ENCODE data around the gene SZRD1.
"Not testable (repeated sequence)": the region's sequence is repeated elsewhere in the genome, so short reads cannot be mapped to it uniquely, and the experiment has no call there.

The SZRD1 gene, protein sequence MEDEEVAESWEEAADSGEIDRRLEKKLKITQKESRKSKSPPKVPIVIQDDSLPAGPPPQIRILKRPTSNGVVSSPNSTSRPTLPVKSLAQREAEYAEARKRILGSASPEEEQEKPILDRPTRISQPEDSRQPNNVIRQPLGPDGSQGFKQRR

GRCh38 chr1:16366722-16367257 is at the start of gene SZRD1:
Gene SZRD1, plus strand, starts transcription at chr1:16367242. Its CDS starts 16 bp downstream, at chr1:16367258.
- peak; percentile 93 for DNase-seq (ENCODE audit: low read depth in 2 of 2)

- DNase-seq (ENCODE audit: low read depth in 2 of 2), result no peak
These were observed 48.5 kb upstream of the SZRD1 start for GRCh38 chr1:16318555-16318954.

DNA sequence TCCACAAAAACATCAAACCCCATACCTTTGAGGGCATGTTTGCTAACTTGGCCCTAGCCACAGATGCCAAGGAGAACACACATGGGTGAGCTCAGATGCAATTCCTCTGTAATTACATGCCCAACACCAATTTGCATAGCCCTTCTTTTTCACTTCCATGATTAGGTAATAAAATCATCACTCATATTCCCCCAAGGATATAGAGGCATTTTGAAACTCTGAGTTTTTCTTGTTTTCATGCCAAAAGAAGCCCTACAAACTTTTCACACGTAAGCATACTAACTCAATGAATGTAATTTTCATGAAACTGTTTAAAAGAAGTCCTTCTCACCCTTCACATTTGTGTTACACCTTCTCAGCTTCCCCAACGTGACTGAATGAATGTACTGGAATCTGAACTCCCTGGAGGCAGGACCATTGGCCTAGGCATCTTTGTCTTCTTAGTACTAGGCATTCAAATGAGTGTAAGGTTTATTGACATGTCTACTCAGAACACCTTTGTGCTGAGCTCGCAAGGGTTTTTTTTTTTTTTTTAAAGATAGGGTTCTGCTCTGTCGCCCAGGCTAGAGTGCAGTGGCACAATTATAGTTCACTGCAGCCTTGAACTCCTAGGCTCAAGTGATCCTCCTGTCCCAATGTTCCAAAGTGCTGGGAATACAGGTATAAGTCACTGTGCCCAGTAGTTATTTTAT is 45.7 kb upstream of the SZRD1 start:
- DNase-seq (ENCODE audit: low read depth in 2 of 2), result no peak

DNA sequence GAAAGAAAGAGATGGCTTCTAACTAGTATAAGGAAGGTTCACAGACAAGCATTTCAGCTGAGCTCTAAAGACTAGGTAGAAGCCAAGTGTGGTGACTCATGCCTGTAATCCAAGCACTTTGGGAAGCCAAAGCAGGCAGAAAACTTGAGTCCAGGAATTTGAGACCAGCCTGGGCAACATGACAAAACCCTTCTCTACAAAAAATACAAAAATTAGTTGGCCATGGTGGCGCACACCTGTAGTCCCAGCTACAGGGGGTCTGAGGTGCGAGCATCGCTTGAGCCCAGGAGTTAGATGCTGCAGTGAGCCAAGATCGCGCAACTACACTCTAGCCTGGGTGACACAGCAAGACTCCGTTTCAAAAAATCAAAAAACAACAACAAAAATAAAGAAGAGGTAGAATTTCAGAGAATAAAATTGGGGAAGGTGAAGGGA is 42.6 kb upstream of the SZRD1 start:
- no peak for DNase-seq (ENCODE audit: low read depth in 2 of 2)

- DNase-seq (ENCODE audit: low read depth in 2 of 2), result no peak
These were observed 40.1 kb upstream of the SZRD1 start for GRCh38 chr1:16326833-16327404.

DNA sequence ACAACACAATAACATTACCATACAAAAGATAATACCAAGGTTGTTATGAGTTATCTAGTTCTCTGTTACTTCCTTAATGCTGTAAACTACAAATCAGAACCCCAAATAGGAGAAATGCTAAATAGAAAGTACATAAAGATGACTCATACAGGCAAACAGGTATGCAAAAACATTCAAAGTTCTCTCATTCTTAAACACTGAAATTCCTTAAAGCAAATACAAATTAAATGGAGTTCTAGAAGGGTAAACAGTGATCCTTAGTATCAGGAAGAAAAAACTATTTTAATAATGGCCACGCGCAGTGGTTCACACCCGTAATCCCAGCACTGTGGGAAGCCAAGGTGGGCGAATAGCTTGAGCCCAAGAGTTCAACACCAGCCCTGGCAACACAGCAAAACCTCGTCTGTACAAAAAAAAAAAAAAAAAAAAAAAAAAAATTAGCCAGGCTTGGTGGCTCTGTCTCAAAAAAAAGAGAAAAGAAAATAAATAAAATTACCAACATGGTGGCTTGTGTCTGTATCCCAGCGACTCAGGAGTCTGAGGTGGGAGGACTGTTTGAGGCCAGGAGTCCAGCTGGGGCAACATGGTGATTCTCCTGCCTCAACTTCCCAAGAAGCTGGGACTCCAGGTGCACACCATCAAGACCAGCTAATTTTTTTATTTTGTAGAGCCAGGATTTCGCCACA is 32.2 kb upstream of the SZRD1 start:
- no peak for DNase-seq (ENCODE audit: low read depth in 2 of 2)

GRCh38 chr1:16338961-16339360 is 28.1 kb upstream of the SZRD1 start:
- DNase-seq (ENCODE audit: low read depth in 2 of 2), result no peak

DNA sequence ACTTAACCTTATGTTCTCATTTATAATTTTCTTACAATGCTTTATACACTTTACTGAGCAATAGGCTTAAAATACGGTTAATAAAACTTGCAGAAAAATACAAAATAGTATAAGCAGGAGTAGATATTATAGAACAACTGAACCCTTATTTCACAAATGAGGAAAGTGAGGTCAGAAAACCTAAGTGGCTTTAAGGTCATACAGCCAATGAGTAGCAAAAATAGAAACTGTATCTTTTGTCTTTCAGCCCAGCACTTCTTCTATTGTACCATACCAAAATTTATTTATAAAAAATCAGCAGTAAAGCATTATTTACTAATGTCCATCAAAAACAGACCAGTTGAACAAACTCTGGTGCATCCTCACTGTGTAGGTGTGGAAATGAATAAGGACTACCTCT is 26.4 kb upstream of the SZRD1 start:
- no peak for DNase-seq (ENCODE audit: low read depth in 2 of 2)

- no peak for DNase-seq (ENCODE audit: low read depth in 2 of 2)
These were observed 24.5 kb upstream of the SZRD1 start for GRCh38 chr1:16342331-16343062.

DNA sequence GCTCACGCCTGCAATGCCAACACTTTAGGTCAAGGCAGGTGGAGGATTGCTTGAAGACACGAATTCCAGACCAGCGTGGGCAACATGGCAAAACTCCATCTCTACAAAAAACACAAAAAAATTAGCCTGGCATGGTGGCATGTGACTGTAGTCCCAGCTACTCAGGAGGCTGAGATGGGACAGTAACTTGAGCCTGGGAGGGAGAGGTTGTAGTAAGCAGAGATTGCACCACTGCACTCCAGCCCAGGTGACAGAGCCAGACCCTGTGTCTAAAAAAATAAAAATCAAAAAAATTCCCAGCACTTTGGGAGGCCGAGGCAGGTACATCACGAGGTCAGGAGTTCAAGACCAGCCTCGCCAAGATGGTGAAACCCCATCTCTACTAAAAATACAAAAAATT is 23.8 kb upstream of the SZRD1 start:
- DNase-seq (ENCODE audit: low read depth in 2 of 2), result not testable (repeated sequence)

GRCh38 chr1:16348414-16349182 is 18.4 kb upstream of the SZRD1 start:
- no peak for DNase-seq (ENCODE audit: low read depth in 2 of 2)

DNA sequence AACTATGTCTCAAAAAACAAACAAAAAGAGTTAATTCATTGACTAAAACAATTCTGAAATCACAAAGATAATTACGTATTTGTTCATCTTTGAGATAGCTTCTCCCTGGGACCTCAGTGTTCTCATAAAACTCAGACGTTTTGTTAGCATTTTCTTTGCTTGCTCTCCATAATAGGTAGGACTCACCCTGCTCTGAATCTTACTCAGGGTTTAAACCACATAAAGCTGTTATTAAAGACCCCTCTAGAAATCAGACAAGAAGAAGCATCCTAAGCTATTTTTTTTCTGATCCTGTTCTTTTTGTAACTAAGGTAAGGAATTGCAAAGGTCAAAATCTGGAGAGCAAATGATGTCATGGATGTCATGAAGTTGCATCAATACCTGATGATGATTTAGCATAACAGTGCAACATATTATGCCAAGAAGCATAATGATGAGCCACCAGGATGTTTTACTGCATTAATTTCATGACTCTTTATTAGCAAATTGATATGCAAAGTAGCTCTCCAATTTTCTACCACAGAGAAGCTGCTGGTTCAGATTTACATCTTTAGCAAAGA is 17.1 kb upstream of the SZRD1 start:
- no peak for DNase-seq (ENCODE audit: low read depth in 2 of 2)

GRCh38 chr1:16351456-16351993 is 15.5 kb upstream of the SZRD1 start:
- no peak for DNase-seq (ENCODE audit: low read depth in 2 of 2)

- peak; percentile 81 to 86 for DNase-seq (ENCODE audit: low read depth in 2 of 2)
These were observed 14.8 kb upstream of the SZRD1 start, which contains the start of gene FBXO42 for GRCh38 chr1:16351994-16352841. Gene FBXO42, minus strand, starts transcription at chr1:16352480. Its CDS starts 37,062 bp downstream, at chr1:16315418.

GRCh38 chr1:16352842-16353535 is 14.1 kb upstream of the SZRD1 start:
- DNase-seq (ENCODE audit: low read depth in 2 of 2), result no peak

DNA sequence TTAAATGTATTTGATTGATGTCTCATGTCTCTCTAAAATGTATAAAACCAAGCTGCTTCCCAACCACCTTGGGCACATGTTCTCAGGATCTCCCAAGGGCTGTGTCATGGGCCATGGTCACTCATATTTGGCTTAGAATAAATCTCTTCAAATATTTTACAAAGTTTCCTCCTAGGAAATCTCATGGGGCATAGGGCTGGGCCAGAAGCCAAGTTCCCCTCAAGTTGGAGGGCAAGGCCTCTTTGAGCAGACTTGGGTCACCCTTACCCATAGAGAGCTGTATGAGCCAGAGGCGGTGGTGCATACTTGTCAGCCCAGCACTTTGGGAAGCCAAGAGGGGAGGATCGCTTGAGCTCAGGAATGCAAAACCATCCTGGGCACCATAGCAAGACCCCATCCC is 12.4 kb upstream of the SZRD1 start:
- no peak for DNase-seq (ENCODE audit: low read depth in 2 of 2)

DNA sequence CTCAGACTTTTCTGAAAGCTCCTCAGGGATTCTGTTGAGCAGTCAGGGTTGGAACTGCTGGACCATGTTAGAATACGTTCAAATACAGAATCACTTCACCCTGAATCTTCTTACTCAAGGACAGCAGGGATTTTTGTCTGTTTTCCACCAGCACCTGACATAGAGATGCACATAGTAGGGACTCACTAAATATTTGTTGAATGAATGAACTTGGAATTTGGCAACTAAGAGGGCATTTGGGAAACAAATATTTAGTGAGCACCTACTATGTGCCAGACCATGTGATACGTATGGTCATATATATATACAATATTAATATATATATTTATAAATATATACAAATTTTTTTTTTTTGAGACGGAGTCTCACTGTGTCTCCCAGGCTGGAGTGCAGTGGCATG is 10.2 kb upstream of the SZRD1 start:
- DNase-seq (ENCODE audit: low read depth in 2 of 2), result no peak

- not testable (repeated sequence) for DNase-seq (ENCODE audit: low read depth in 2 of 2)
These were observed 1.9 kb upstream of the SZRD1 start for GRCh38 chr1:16365146-16365498.

All from stimulated activated CD4-positive, alpha-beta T cell treated with anti-CD3 and anti-CD28 coated beads, Interleukin-15, amount 100 ng/mL, for 48 hours (primary cell).